Measurements from ENCODE around the gene ZKSCAN1.
A peak's percentile ranks its signal among the peaks of the same experiment; 100 is the strongest.

ZKSCAN1 gene

GRCh38 chr7:100081535-100082102, 66.2 kb downstream of the ZKSCAN1 start, which contains the start of gene ZNF3:
ZNF3 (minus strand) TSS chr7:100081723; CDS start chr7:100077357, 4,366 bp downstream.
- DNase-seq: peak; percentile 99

- DNase-seq: no peak
These were observed 67.6 kb downstream of the ZKSCAN1 start for GRCh38 chr7:100082978-100083377.

GRCh38 chr7:100085515-100085914, 70.1 kb downstream of the ZKSCAN1 start:
- no peak for DNase-seq

- DNase-seq: no peak
These were observed 71.8 kb downstream of the ZKSCAN1 start for GRCh38 chr7:100087055-100087750.

- DNase-seq: no peak
These were observed 72.8 kb downstream of the ZKSCAN1 start for GRCh38 chr7:100088095-100088620.

- DNase-seq: peak; percentile 55 to 83
These were observed 73.4 kb downstream of the ZKSCAN1 start, which contains the start of gene COPS6 for GRCh38 chr7:100088621-100089457. COPS6 (plus strand) TSS chr7:100088969; CDS start chr7:100088991, 22 bp downstream.

- no peak for DNase-seq
These were observed 74.2 kb downstream of the ZKSCAN1 start for GRCh38 chr7:100089458-100090196.

GRCh38 chr7:100090527-100091410, 75.4 kb downstream of the ZKSCAN1 start:
- DNase-seq: no peak

All from NCI-H1930 (cell line).